Measurements from ENCODE around the gene ANKUB1.
"Not testable (repeated sequence)": the region's sequence is repeated elsewhere in the genome, so short reads cannot be mapped to it uniquely, and the experiment has no call there.

Gene ANKUB1, protein sequence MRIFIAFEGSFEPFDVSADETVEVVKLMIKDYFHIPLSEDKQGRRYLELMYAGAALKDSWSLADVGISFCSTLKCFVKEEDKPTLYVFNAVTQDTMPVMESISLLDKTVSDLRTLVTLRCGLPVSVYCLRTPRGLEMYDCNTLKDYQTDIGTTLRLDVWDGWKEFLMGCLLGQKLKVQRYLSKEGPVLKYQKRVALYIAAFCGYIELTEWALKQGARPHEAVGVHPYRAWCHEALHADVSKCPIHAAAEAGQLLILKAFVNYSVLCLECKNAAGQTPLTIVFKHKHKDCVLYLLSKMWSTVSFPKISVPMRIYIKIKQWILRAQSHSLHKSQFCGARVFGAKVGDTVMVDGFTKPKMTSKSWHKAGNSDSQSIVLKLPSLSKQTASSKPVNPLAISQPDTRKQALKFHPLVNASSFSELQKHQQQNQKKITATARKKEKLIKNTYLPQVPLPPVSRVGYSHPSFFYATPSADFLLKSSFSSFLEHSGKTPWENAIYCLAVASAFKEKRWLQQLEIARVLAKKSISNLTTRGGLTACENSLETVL

DNA sequence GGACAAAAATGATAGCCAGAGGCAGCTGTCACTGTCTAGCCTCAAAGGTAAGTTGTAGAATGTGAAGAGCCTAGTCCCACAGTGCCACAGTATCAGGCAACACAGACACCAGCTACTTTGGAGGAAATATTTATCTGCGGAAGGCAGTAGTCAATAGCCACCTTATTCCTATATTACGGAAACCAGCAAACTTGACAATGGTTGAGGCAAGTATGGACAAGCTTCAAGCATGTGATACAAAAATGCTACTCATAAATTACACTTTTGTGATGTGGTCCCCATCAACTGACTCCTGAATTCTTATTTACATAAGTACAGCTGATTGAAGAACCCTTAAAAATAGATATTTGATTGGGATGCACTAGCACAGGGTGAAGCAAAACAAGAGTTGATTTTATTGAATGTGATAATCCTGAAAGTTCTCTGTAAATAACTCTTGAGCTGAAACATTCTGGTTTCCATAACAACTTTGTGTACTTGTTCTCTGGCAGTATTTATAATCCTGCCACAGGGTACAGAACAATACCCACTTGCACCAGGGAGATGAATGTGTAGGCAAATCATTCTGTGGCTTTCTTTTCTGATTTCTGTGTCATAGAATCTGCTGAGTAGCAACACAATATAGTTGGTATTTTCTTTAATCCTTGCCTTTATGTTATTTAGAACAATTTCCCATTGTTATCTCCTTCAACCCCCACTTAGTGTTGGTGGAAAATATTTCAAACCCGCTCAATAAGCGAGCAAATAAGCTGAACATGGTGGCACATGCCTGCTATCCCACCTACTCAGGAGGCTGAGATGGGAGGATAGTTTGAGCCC lies at the start of gene ANKUB1:
Gene ANKUB1 (minus strand): TSS at position 103 of the 819 bp plus-strand sequence. CDS start 188 bp downstream, outside the sequence.
- FAIRE-seq = no peak

DNA sequence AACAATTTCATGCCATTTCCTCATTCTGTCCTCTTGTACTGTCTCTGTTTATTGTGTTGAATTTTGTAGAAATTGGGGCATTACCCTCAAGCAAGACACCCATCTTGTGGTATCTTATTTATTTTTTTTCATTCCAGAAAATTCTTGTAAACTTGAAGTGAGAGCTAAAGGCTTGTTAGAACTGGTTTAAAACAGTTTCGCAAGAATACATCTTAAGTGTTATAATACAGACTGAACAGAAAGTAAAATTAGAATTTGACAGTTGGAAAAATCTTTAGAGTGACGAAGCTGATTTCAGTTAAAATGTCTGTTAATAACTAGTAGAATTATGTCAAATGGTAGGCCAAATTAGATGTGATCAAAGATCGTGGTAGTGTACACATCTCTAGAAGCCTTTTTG lies 47.5 kb upstream of the ANKUB1 start:
- no peak for FAIRE-seq

DNA sequence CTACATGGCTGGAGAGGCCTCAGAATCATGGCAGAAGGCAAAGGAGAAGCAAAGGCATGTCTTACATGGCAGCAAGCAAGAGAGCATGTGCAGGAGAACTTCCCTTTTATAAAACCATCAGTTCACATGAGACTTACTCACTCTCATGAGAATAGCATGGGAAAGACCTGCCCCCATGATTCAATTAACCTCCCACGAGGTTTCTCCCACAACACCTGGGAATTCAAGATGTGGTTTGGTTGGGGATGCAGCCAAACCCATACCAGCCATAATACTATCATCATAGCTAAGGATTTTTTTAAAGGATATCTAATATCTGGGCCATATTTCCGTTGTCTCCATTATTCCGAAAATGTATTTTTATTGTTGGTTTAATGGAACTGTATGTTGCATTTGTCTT lies 47.1 kb upstream of the ANKUB1 start:
- FAIRE-seq = not testable (repeated sequence)

DNA sequence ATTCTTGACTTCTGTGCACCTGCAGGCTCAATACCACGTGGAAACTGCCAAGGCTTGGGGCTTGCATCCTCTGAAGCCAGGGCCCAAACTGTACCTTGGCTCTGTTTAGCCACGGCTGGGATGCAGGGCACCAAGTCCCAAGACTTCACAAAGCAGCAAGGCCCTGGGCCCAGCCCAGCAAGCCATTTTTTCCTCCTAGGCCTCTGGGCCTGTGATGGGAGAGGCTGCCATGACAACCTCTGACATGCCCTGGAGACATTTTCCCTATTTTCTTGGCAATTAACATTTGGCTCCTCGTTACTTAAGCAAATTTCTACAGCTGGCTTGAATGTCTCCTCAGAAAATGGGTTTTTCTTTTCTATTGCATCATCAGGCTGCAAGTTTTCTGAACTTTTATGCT lies 46.1 kb upstream of the ANKUB1 start:
- not testable (repeated sequence) for FAIRE-seq

DNA sequence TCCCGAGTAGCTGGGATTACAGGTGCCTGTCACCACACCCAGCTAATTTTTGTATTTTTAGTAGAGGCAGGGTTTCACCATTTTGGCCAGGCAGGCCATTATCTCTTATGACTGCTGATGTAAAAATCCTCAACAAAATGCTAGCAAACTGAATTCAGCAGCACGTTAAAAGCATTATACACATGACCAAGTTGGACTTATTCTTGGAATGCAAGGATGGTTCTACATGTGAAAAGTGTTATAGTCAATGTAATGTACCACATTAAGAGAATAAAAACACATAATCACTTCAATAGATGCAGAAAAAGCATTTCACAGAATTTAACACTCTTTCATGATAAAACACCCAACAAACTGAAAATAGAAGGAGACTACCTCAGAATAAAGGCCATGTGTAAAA lies 40.9 kb upstream of the ANKUB1 start:
- FAIRE-seq = no peak

DNA sequence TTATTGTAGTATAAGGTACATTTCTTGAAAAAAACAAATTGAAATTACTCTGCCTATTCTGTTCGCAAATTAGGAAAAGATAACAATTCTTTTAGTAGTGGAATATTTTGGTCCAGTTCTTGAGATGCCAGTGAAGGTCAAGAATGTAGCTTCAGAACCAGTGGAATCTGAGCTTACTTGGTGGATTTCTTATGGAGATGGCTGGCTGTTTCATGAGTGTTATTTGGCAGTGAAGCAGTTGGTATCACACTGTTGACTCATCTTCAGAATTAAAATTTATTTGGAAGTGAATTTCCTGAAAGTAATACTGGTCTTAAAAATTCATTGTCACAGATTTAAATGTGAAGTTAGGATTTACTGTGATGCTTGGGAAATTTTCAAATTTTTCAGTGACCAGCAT lies 39.7 kb upstream of the ANKUB1 start:
- no peak for FAIRE-seq

DNA sequence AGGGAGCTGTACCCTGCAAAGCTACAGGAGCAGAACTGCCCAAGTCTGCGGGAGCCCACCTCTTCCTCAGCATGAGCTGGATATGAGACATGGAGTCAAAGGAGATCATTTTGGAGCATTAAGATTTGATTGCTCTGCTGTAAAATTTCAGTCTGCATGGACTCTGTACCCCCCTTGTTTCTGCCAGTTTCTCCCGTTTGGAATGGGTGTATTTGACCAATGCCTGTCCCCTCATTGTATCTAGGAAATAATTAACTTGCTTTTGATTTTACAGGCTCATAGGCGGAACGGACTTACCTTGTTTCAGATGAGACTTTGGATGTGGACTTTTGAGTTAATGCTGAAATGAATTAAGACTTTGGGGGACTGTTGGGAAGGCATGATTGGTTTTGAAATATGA lies 39.0 kb upstream of the ANKUB1 start:
- FAIRE-seq = no peak

DNA sequence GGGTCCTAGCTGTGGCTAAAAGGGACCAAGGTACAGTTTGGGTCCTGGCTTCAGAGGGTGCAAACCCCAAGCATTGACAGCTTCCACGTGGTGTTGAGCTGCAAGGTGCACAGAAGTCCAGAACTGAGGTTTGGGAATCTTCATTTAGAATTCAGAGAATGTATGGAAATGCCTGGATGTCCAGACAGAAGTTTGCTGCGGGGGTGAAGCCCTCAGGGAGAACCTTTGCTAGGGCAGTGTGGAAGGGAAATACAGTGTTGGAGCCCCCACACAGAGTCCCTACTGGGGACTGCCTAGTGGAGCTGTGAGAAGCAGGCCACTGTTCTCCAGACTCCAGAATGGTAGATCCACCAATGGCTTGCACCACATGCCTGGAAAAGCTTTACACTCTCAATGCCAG lies 38.5 kb upstream of the ANKUB1 start:
- no peak for FAIRE-seq

DNA sequence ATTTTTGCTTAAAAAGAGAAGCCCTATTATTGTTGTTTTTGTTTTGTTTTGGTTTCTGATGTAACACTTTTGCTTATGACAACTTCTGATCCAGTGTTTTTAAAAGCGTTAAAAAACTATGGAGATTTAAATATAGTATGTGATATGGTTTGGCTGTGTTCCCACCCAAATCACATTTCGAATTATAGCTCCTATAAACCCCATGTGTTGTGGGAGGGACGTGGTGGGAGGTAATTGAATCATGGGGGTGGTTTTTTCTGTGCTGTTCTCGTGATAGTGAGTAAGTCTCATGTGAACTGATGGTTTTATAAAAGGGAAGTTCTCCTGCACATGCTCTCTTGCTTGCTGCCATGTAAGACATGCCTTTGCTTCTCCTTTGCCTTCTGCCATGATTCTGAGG lies 37.3 kb upstream of the ANKUB1 start:
- not testable (repeated sequence) for FAIRE-seq

DNA sequence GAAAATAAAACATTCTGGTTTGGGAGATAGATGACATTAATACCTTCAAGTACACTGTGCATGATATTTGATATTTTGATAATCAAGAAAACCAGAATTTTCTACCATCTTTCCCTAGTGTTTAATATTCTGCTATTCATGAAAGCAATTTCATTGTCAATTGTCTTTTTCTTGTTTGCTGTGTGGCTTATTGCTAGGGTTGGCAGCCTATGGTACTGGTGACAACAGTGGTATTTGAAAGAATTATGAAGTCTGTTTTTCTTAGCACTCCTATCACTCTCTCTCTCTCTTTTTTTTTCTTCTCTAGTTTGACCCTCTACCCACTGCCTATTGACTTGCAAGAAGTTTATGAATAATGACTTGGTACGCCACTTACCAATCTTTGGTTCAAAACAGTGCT lies 36.0 kb upstream of the ANKUB1 start:
- FAIRE-seq = no peak

DNA sequence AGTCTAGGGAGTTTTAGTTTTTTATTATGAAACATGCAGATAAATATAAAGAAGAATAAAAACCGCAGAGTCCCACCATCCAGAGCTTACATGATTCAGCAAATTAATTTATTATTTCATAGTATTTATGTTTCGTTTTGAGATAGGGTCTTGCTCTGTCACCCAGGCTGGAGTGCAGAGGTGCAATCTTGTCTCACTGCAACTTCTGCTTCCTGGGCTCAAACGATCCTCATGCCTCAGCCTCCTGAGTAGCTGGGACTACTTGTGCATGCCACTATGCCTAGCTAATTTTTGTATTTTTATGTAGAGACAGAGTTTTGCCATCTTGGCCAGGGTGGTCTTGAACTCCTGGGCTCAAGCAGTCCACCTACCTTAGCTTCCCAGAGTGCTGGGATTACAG lies 34.3 kb upstream of the ANKUB1 start:
- FAIRE-seq = no peak

DNA sequence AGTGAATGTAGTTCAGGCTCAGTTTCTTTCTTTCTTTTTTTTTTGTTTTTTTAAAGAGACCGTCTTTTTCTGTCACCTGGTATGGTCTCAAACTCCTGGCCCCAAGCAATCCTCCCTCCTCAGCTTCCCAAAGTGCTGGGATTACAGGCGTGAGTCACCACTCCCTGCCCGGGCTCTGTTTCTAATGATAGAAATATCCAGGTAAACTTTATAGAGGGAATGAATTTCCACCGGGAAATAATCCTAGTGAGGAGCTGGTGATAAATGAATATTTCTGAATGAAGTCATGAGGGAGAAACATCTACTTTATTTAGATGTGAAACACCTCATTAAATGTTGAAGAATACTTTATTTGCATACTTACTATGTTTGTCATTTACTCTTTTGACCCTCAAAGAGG lies 27.8 kb upstream of the ANKUB1 start:
- no peak for FAIRE-seq

DNA sequence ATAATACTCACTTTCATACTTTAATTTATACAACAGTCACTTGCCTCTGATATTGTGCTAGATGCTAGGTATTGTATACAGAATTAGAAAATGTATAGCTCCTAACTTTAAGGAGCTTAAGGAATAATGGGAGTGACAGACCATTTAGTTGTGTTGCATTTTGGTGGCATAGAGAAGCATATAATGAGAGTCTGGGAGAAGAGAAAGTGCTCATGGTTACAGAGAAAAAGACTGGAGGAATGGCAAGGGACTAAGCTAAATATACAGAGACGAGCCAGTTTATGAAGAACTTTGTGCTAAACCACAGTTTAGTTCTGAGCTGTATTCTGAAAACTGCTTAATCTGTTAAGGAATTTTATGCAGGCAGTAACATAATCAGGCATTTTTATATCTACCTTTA lies 27.1 kb upstream of the ANKUB1 start:
- FAIRE-seq = no peak

DNA sequence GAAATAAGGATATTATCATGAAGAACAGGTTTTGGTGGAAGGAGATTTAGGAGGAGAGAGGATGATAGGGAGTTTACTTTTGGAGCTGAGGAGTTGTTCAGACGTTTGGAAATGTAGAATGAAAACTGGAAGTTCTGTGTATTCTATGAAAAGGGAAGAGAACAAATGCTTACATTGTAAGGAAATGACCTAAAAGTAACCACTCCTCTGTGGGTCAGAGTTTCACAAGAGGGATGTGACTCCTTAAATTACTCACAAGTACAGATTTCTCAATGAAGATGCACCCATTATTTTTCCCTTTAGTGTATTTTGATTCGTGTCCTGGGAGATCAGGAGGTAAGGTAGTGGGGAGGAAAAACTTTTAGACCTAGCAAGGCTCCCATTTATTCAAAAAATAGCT lies 24.6 kb upstream of the ANKUB1 start:
- FAIRE-seq = no peak

DNA sequence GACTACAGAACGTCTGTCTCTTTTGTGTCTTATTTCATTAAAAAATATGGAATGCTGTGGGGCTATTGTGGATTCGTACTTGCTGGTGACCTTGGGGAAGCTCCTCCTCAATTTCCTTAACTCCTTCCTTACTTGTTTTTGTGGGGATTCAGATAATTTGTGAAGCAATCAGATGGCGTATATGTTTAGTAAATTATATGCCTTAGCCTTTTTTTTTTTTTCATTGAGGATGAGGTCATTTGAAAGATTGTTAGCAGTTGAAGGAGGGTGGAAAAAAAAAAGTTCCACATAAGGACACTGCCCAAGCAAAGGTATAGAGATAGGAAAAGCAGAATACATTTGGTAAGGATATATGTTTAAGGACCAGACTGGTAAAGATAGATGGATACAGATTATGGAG lies 24.0 kb upstream of the ANKUB1 start:
- no peak for FAIRE-seq

DNA sequence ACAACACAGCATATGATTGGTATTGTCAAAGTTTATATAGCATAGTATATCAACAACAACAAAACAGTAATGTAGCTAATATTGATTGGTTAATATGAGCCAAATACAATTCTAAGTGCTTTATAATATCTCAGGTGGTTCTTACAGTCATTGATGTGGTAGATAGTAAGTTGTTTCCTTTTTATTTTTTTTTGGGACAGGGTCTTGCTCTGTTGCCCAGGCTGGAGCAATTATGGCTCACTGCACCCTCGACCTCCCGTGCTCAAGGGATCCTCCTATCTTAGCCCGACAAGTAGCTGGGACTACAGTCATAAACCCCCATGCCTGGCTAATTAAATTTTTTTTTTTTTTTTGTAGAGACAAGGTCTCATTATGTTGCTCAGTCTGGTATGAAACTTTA lies 23.4 kb upstream of the ANKUB1 start:
- no peak for FAIRE-seq

DNA sequence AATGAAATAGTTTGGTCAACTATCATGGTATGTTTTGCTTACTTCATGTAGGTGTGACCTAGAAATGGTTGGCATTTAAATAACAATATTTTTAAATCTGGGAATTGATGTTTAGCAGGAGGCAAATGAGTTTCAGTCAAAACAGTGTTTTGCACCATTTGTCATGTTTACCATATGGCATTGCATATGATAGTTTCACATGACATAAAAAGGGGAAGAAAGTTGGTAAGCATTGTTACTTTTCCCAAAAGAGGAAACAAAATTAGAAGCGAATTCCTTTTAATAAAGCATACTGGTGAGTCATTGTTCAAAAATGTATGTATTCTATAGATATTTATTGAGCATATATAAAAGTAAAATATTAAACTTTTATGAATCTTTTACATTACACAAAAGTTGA lies 23.0 kb upstream of the ANKUB1 start:
- FAIRE-seq = peak; percentile 30

DNA sequence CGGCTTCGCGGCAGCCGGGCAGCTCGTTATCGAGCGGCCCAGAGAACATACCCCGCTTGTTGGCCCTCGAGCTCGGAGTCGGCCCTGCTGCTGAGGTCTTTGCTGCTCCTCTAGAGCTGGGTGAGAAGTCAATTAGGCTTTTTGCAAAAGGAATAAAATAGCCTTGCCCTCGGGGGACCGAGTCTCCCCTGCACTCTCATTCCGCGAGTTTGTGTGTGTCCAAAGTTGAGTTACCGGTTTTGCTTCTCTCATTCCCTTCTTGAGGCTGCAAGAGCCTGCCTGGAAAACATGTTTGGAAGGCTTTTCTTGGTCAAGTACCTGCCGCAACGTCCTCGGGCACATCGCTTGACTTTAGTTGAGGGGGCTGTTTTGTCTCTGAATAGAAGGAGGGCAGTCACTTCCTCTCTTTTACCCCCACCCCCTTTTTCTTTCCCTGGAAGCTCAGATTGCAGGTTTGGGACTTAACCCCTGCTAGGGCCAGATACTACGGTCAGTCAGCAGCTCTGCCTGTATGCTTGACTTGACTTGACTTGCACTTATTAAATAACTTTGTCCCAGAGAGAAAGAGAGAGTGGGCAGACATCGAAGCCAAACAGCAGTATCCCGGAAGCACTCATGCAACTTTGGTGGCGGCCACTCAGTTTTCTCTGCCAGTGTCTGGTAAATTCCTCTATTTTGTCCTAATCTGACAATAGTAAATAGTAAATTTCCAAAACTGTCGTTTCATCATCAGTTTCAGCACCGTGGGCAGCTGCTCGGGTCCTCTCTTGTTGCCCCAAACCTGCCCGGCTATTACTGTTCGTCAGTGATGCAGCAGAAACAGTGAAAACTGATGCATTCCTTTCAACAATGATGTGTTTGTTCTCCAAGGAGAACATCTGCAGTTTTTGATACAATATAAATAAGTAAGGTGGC lies 21.3 kb upstream of the ANKUB1 start:
- FAIRE-seq = no peak

DNA sequence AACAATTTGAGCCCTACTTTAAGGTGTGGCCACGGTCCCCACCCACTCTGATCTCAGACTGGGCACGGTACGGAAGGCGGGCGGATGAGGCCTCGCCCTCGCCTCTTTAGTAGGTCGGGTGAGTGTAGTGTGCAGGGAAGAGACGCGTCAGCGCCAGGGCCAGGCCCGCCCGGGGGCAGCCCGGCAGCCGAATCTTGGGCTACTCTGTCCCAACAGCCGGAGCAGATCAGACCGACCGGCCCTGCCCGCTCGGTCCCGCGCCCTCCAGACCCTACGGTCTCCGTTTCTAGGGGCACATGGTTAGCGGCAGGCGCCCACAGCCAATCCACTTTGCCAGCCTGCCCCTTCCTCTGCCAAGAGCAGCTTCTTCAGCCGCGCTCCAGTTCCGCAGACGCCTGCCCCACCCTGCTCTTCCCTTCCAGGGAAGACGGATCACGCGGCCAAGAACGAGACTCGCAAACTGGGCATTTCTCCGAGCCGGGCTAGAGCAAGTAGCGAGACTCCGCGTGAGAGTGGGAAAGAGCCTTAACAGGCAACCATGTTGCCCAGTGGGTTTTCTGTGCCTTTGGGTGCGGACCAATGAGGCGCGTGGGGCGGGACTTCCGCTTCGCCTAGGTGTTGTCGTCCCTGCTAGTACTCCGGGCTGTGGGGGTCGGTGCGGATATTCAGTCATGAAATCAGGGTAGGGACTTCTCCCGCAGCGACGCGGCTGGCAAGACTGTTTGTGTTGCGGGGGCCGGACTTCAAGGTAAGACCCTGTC lies 20.4 kb upstream of the ANKUB1 start, which contains the start of gene RNF13:
Gene RNF13 (plus strand): TSS at position 610 of the 761 bp plus-strand sequence. CDS start 32,812 bp downstream, outside the sequence.
- FAIRE-seq = peak; percentile 17

DNA sequence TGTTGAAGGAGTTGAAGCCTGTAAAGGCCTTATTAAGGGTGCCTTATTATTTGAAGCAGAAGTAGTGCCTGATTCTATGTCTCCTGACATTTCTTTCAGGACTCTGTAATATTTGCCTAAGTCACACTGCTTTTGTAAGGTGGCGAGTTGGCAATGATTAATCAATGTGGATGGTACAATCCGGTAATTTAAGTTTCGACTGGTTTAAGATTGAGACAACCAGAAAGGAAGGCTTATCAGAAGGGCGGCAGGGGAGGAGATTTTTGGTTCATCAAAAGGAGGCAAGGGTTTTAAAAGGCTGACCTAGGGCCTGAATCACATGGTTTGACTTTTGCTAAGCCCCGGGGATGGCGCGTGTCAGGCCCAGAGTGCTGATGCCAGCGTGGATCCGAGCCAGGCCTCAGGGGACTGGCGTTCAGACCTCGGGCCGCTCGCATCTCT lies 19.8 kb upstream of the ANKUB1 start:
- FAIRE-seq = no peak

DNA sequence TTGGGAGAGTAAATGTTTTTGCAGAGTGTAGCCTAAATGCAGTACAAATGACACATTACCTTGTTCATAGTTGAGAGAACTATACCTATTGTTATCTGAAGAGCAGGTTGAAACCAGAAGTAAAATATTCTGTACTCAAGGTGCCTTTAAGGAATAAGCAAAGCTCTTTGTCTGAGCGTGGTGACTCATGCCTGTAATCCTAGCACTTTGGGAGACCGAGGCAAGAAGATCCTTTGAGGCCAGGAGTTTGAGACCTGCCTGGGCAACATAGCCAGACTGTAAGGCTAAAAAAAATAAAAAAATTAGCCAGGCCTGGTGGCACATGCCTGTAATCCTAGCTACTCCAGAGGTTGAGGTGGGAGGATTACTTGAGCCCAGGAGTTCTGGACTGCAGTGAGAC lies 18.5 kb upstream of the ANKUB1 start:
- FAIRE-seq = no peak

DNA sequence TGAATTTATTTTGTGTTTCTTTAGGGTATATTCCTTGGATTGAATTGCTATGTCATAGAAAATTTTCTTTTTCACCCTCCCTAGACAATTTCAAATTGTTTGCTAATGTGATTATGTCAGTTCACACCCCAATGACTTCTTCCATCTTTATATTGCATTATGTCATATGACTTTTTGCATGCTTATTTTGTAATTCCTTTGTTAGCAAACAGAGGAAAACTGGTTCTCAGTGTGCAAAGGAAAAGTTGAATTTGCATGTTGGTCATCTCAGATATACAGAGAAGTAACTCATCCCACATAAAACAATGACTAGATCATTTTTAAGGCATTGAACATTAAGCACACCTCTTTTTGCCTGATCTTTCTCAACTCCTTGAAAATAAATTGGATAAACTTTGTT lies 17.3 kb upstream of the ANKUB1 start:
- no peak for FAIRE-seq

Measured in islet of Langerhans (tissue), 1 donor.